Measurements from ENCODE around the gene NSUN4.

The NSUN4 gene

GRCh38 chr1:46368791-46369190, 28.2 kb downstream of the NSUN4 start:
- Histone ChIP-seq H3K4me1 (ENCODE audit: low read depth, poor library complexity, severe bottlenecking) (no peaks in the 10 kb centered on the region), H3K9ac (no peak overlapping the region), H3K4me2 (no peak overlapping the region), H3K36me3 (ENCODE audit: insufficient read depth) (no peaks in the 10 kb centered on the region), H3K27ac (no peak overlapping the region), H2AFZ (ENCODE audit: low read depth) (no peak overlapping the region), H4K20me1 (ENCODE audit: insufficient read depth) (no peaks in the 10 kb centered on the region), H3K27me3 (ENCODE audit: insufficient read depth, low read depth) (no peaks in the 10 kb centered on the region), H3K4me3 (IDR thresholded peaks at IDR 0.05; ENCODE audit: insufficient read depth, low read depth, low read length) (no peak overlapping the region), H3K79me2 (ENCODE audit: insufficient read depth, low read depth) (no peaks in the 10 kb centered on the region)
- TF ChIP-seq CTCF (conservative IDR thresholded peaks at IDR 0.05; ENCODE audit: low read depth, low read length): no peak

GRCh38 chr1:46369542-46370213, 29.1 kb downstream of the NSUN4 start:
- no peaks in the 10 kb centered on the region for H3K79me2 ChIP-seq (ENCODE audit: insufficient read depth, low read depth)
- H3K27ac ChIP-seq: no peak overlapping the region
- H3K4me1 ChIP-seq (ENCODE audit: low read depth, poor library complexity, severe bottlenecking): no peaks in the 10 kb centered on the region
- no peak overlapping the region for H3K4me3 ChIP-seq (IDR thresholded peaks at IDR 0.05; ENCODE audit: insufficient read depth, low read depth, low read length)
- no peaks in the 10 kb centered on the region for H4K20me1 ChIP-seq (ENCODE audit: insufficient read depth)
- no peak overlapping the region for H2AFZ ChIP-seq (ENCODE audit: low read depth)
- no peaks in the 10 kb centered on the region for H3K27me3 ChIP-seq (ENCODE audit: insufficient read depth, low read depth)
- no peak overlapping the region for H3K4me2 ChIP-seq
- no peak for TF ChIP-seq CTCF (conservative IDR thresholded peaks at IDR 0.05; ENCODE audit: low read depth, low read length)
- H3K36me3 ChIP-seq (ENCODE audit: insufficient read depth): no peaks in the 10 kb centered on the region
- no peak overlapping the region for H3K9ac ChIP-seq

GRCh38 chr1:46370214-46370633, 29.6 kb downstream of the NSUN4 start:
- Histone ChIP-seq H3K9ac (no peak overlapping the region), H3K4me1 (ENCODE audit: low read depth, poor library complexity, severe bottlenecking) (no peaks in the 10 kb centered on the region), H4K20me1 (ENCODE audit: insufficient read depth) (no peaks in the 10 kb centered on the region), H3K4me2 (no peak overlapping the region), H3K27me3 (ENCODE audit: insufficient read depth, low read depth) (no peaks in the 10 kb centered on the region), H2AFZ (ENCODE audit: low read depth) (no peak overlapping the region), H3K79me2 (ENCODE audit: insufficient read depth, low read depth) (no peaks in the 10 kb centered on the region), H3K36me3 (ENCODE audit: insufficient read depth) (no peaks in the 10 kb centered on the region), H3K4me3 (IDR thresholded peaks at IDR 0.05; ENCODE audit: insufficient read depth, low read depth, low read length) (no peak overlapping the region), H3K27ac (no peak overlapping the region)
- TF ChIP-seq CTCF (conservative IDR thresholded peaks at IDR 0.05; ENCODE audit: low read depth, low read length): no peak

GRCh38 chr1:46372431-46372830, 31.8 kb downstream of the NSUN4 start:
- no peak overlapping the region for H3K4me2 ChIP-seq
- H3K27ac ChIP-seq: no peak overlapping the region
- H3K4me3 ChIP-seq (IDR thresholded peaks at IDR 0.05; ENCODE audit: insufficient read depth, low read depth, low read length): no peak overlapping the region

More at GRCh38 chr1:46372431-46372830, 31.8 kb downstream of the NSUN4 start:
- no peaks in the 10 kb centered on the region for H3K79me2 ChIP-seq (ENCODE audit: insufficient read depth, low read depth)
- no peak overlapping the region for H3K9ac ChIP-seq
- no peaks in the 10 kb centered on the region for H3K4me1 ChIP-seq (ENCODE audit: low read depth, poor library complexity, severe bottlenecking)
- no peaks in the 10 kb centered on the region for H3K27me3 ChIP-seq (ENCODE audit: insufficient read depth, low read depth)
- no peak for TF ChIP-seq CTCF (conservative IDR thresholded peaks at IDR 0.05; ENCODE audit: low read depth, low read length)
- H4K20me1 ChIP-seq (ENCODE audit: insufficient read depth): no peaks in the 10 kb centered on the region
- H3K36me3 ChIP-seq (ENCODE audit: insufficient read depth): no peaks in the 10 kb centered on the region
- no peak overlapping the region for H2AFZ ChIP-seq (ENCODE audit: low read depth)
